Measurements from ENCODE around the gene GLI3. TPM values are rescaled to one million over a fixed set of nuclear protein-coding genes. Genes with fewer than 3 reads are reported as not detected.

GLI3 gene
- polyA plus RNA-seq, 2 of the 4 experiments (the other 2 are of a cell fraction): 0.09 TPM; not detected in 1

DNA sequence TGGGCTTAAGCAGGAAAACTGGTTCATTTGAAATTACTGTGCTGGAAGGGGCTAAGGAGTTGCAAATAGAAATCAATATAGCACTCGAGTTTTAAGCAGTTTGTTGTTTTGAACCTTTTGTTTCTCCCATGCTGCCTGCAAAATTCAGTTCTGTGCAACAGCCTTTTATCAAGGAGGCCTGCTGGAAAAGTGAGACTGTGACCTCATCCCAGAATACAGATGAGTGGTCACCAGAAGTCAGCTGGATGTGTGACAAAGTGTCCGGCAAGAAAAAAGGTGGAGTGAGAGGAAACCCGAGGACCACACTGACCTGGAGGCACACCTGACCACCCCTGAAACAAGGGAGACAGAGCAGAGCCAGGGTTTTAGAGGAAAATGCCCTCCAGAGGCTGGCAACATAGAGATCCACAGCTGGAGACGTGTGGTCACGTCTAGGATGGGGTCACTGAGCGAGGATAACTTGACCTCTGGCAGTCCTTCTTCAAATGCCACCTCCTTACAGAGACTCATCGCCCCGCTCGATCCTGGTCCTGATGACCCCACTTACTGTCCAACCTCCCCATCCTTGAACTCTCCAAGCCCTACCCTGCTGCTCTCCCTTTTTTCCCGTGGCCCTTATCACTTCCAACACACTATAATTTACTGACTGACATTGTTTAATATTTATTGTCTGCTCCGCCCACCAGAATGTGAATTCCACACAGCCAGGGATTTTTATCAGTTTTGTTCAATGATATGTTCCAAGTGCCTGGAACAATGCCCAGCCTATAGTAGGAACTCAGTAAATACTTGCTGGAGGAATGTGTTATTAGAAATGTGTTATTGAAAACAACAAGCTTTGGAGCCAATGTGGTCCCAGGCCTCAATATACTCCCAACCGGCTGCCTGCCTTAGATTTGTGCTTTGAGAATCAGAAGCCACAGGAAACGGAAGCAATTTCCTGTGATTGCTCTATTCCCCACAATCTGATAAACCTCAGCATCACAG is 243.8 kb downstream of the GLI3 start:
- CTCF ChIA-PET: interaction anchor here (2.2 kb wide), 1 partner anchor 16 kb away, joined by 9 read pairs; no protein-coding TSS in a partner anchor
- no peak for FAIRE-seq

DNA sequence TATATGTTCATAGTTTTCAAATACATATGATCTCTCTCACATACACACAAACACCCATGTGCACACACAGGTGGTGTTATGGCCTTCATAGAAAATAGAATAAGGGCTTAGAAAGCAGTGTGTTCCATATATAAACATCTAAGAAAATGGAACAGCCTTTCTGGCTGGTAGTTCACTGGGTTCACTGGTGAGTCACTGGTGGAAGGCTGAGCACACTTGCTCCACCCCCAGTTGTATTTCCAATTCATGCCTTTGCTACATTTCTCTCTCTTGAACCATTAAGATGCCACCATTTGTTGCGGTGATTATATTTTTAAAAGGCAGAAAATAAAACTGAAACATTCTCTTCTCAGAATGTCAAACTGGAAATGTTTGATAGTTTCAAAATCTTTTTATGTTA is 252.1 kb downstream of the GLI3 start:
- POLR2A ChIA-PET: no interaction called here

More for the DNA sequence above, 243.8 kb downstream of the GLI3 start:
- Histone ChIP-seq H3K4me3 (no peak overlapping the region), H3K9me3 (no peaks in the 10 kb centered on the region), H3K27ac (no peak overlapping the region), H3K4me2 (no peak overlapping the region), H3K4me1 (no peaks in the 10 kb centered on the region)
- ATAC-seq: no peak
- TF ChIP-seq TFCP2L1 (CRISPR knock-in tag; IDR thresholded peaks at IDR 0.05) (no peak), JUN (IDR thresholded peaks at IDR 0.05) (no peak), RFX5 (IDR thresholded peaks at IDR 0.05) (no peak)
- TF ChIP-seq, protein P1, sequence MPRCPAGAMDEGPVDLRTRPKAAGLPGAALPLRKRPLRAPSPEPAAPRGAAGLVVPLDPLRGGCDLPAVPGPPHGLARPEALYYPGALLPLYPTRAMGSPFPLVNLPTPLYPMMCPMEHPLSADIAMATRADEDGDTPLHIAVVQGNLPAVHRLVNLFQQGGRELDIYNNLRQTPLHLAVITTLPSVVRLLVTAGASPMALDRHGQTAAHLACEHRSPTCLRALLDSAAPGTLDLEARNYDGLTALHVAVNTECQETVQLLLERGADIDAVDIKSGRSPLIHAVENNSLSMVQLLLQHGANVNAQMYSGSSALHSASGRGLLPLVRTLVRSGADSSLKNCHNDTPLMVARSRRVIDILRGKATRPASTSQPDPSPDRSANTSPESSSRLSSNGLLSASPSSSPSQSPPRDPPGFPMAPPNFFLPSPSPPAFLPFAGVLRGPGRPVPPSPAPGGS (IDR thresholded peaks at IDR 0.05): no peak
- WGBS (ENCODE audit: missing lambda C conversion rate): 41% methylated on average over 13 of the region's 13 CpGs
- POLR2A ChIA-PET: no interaction called here
- no peak for DNase-seq (ENCODE audit: low read depth in 1 of 2, low spot score in 1 of 2)

More for the DNA sequence above, 252.1 kb downstream of the GLI3 start:
- H3K27ac ChIP-seq: no peak overlapping the region
- DNase-seq (ENCODE audit: low read depth in 1 of 2, low spot score in 1 of 2) (no peak), ATAC-seq (no peak), FAIRE-seq (no peak)
- no peak overlapping the region for H3K4me3 ChIP-seq
- no peak overlapping the region for H3K4me2 ChIP-seq
- H3K9me3 ChIP-seq: no peaks in the 10 kb centered on the region
- CTCF ChIA-PET: no interaction called here
- H3K4me1 ChIP-seq: no peaks in the 10 kb centered on the region
- WGBS (ENCODE audit: missing lambda C conversion rate): 53% methylated on average over 1 of the region's 1 CpG
- TF ChIP-seq, protein P2, sequence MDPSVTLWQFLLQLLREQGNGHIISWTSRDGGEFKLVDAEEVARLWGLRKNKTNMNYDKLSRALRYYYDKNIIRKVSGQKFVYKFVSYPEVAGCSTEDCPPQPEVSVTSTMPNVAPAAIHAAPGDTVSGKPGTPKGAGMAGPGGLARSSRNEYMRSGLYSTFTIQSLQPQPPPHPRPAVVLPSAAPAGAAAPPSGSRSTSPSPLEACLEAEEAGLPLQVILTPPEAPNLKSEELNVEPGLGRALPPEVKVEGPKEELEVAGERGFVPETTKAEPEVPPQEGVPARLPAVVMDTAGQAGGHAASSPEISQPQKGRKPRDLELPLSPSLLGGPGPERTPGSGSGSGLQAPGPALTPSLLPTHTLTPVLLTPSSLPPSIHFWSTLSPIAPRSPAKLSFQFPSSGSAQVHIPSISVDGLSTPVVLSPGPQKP (IDR thresholded peaks at IDR 0.05; ENCODE audit: low read depth, low read length): no peak
- no peak for TF ChIP-seq RAD21 (conservative IDR thresholded peaks at IDR 0.05 in 1 of 2, IDR thresholded peaks at IDR 0.05 in 1 of 2)
- no peak for TF ChIP-seq E2F6 (IDR thresholded peaks at IDR 0.05; ENCODE audit: borderline replicate concordance, low read depth)
- no peak for TF ChIP-seq RARB (CRISPR knock-in tag; IDR thresholded peaks at IDR 0.05)
- no peak for TF ChIP-seq POLR2AphosphoS2 (conservative IDR thresholded peaks at IDR 0.05; ENCODE audit: low read length)
- TF ChIP-seq MAFK (IDR thresholded peaks at IDR 0.05; ENCODE audit: partially characterized antibody): no peak
- TF ChIP-seq, protein P3, sequence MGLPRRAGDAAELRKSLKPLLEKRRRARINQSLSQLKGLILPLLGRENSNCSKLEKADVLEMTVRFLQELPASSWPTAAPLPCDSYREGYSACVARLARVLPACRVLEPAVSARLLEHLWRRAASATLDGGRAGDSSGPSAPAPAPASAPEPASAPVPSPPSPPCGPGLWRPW (IDR thresholded peaks at IDR 0.05): no peak
- TF ChIP-seq CBX8 (IDR thresholded peaks at IDR 0.05): no peak
- TF ChIP-seq REST (IDR thresholded peaks at IDR 0.05): no peak
- no peak for TF ChIP-seq ESRRA (IDR thresholded peaks at IDR 0.05; ENCODE audit: borderline replicate concordance, low read length)
- TF ChIP-seq EHMT2 (IDR thresholded peaks at IDR 0.05; ENCODE audit: low read depth): no peak
- TF ChIP-seq RCOR1 (IDR thresholded peaks at IDR 0.05; ENCODE audit: low read depth, low read length): no peak
- TF ChIP-seq ZC3H11A (IDR thresholded peaks at IDR 0.05): no peak
- TF ChIP-seq NFE2L2 (conservative IDR thresholded peaks at IDR 0.05; ENCODE audit: low read length): no peak
- no peak for TF ChIP-seq NR3C1 (IDR thresholded peaks at IDR 0.05)
- TF ChIP-seq BHLHE40 (IDR thresholded peaks at IDR 0.05; ENCODE audit: low read depth, low read length): no peak
- no peak for TF ChIP-seq SREBF2 (IDR thresholded peaks at IDR 0.05)
- no peak for TF ChIP-seq HDAC2 (IDR thresholded peaks at IDR 0.05)
- no peak for TF ChIP-seq GATA3 (IDR thresholded peaks at IDR 0.05; ENCODE audit: borderline replicate concordance)
